HG03558 (cell line): ENCODE data around the gene PPM1F.
"Not testable (repeated sequence)": the region's sequence is repeated elsewhere in the genome, so short reads cannot be mapped to it uniquely, and the experiment has no call there.

ENCODE experiments used
- ATAC-seq: cut with Tn5 transposase; IDR thresholded peaks from one replicate; pipeline ENCODE4 v1.9.1; 2021; ENCODE audit warnings: moderate number of reproducible peaks; ENCODE audit not compliant: unreplicated experiment; ENCODE audit errors: extremely low read depth

PPM1F gene

DNA sequence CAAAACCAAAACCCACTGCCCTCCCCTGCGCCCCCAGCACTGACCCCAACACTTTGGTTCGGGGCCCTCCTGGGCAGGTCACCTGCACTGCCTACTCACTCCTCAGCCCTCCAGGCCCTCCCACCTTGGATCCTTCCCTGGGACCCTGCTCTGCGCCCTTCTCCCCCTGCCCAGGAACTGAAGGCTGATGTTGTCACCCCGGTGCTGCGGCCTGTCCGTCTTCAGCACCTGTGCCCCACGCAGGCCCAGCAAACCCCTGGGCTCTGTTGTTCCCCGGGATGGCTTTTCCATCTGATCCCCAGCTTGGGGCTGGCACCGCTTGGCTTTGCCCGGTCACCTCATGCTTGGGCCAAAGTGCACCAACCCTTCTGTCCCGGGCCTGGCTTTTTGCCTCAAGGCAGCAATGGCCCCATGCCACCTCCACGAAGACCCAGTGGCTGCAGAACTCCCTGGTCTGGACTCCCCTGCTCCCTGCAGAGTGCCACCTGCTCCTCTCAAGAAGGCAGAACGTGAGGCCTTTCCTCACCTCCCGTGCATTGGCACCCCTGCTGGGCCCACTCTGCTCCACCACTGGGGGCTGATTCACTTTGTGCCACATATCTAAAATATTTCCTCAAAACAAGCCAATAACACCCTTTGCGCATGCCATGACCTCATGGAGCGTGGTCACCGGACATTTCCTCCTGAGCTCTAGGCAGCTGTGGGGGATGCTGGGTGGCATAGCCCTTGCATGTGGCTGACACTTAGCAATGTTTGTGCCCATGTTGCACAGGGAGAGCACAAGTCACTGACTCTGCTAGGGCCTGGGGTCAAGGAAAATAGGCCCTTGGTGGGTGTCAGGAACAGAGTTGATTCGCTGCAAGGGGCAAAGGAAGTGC is 8.8 kb downstream of the PPM1F start:
- ATAC-seq, result no peak

DNA sequence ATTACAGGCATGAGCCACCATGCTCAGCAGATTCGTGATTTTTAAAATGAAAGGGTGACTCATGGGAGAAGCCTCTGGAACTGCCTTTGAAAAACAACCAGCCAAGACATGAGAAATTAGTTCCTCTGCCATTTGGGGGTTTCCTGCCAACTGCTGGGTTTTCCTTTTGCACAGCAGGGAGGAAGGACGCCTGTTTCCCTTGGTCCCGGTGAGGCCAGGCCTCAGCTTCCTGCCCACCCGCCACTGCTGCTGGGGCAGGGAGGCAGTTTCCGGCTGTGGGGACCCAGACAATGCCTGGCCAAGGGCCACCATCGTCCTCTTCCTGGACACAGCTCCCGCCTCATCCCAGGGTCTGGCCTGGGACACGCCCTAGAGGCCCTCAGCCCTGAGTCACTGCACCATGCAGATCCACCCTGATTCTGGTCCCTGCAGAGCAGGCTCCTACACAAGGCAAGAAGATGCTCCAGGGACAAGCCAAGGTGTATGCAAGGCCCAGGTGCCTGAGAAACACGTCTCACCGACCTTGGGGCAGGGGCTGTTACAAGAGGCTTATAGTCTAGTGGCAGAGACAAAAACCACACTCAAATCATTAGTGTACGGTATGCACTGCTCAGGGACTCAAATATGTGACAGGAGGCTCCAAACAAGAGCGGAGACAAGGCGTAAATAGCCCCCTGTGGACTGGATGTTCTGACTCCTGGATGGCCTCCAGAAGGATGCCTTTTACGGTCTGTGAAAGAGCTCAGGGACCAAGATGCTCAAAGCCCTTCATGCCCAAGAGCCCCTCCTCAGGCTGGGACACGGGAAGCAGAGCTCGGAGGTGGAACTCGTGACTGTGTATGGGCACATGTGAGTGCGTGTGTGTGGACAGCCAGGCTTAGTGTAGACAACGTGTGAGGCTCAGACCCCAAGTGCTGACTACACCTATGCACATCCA is 10.0 kb downstream of the PPM1F start:
- no peak for ATAC-seq

DNA sequence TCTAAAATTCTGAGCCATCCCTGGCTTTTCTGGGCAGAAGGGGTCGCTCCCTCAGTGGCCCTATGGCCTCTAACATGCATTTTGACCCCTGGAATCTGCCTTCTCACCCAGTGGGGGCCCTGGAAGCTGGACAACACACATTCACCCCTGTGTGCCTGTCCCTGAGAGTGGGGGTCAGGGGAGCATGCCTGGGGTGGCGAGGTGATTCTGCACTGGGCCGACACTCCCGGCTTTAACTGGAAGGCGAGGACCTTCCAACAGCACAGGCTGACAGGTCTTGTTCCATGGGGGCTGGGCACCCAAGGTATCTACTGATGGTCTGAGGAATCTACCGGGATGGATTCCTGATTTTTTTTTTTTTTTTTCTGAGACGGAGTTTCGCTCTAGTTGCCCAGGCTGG is 10.7 kb downstream of the PPM1F start:
- ATAC-seq, result no peak

DNA sequence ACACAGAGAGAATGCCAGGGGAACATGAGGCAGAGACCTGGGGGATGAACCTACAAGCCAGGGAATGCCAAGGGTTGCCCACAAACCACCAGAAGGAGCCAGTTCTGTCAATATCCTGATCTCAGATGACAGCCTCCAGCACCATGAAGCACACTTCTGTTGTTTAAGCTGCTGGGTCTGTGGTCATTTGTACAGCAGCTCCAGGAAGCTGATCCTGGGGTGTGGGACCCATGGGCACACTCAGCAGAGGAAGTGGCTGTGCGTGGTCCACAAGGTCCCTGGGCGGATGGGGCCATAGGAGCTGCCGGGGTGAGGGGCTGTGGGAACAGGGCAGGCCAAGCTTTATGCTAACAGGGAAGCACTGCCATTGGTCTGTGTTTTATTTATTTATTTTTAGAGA is 12.1 kb downstream of the PPM1F start:
- no peak for ATAC-seq

DNA sequence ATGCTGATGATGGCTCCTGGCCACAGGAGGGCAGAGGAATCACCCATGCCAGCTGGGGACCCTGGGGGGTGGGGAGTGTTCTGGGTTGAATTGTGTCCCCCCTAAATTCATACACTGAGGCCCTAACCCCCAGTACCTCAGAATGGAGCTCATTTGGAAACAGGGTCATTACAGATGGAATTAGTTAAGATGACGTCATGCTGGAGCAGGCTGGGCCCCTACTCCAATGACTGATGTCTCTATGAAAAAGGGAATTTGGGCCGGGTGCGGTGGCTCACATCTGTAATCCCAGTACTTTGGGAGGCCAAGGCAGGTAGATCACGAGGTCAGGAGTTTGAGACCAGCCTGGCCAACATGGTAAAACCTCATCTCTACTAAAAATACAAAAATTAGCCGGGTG is 12.7 kb downstream of the PPM1F start:
- ATAC-seq, result not testable (repeated sequence)

DNA sequence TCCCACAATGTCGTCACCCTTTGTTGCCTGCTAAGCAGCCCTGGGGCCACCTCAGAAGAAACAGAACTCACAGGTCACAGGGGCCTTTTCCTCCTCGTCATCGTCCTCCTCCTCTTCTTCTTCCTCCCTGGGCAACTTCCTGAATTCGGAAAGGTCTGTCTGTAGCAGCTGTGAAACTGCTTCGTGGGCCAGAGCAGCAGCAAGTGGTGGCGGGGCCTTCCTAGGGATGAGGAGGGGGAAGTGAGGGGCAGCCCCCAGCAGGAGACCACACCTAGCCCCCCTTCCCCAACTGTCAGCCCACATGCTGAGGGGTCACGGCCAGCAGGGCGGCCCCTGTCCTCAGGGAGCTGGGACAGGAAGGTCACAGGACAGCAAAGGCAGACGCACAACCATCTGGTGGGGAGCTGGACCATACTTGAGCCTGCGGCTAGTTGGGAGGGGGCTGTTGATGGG is 13.2 kb downstream of the PPM1F start:
- ATAC-seq, result no peak

DNA sequence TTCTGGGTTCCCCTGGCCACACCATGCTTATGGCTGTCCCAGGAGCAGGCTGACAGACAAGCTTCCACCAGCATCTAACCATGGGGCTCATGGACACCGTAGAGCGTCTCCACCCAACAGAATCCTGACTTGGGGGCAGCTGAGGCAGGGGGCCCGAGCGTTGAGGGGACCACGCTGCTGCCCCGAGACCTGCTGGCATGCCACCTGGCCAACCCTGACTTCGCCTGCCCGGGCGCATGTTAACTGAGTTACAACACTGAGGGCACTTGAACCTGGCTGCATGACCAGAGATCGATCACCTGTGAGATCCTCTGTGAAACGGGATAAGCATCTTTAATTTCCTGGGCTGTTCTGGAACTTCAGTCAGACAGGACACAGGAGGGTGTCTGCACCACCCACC is 13.7 kb downstream of the PPM1F start:
- no peak for ATAC-seq

DNA sequence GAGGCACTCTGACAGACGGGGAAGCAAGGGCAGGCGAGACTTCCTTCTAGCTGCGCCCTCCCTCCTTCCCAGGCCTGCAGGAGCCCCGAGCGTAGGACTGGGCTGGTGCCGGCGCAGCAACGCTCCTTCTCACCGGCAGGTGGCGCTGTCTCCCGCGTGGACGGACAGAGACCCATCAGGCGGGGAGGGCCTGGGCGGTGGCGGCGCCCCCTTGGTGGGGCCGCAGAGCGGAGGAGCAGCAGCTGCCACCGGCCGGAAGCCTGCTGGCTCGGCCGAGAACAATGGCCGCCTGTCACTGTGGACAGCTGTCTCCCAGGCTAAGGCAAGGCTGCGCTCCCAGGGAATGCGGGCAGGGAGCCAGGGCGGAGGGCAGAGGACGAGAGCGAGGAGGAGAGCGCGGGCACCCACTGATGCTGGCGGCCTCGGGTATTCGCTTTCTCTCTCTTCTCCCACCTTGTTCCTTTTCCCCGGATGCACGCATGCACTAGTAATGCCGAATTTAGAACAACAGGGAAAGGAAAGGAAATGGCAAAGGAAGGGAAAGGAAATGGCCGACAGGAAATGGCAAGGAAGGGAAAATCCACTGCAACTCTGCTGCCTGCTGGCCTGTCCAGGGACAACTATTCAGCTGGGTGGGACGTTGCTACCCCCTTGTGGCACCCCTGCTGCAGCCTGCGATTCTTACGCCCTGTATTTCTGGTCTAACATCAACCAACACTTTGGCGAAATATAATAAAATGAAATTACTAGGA is 14.4 kb downstream of the PPM1F start:
- no peak for ATAC-seq

DNA sequence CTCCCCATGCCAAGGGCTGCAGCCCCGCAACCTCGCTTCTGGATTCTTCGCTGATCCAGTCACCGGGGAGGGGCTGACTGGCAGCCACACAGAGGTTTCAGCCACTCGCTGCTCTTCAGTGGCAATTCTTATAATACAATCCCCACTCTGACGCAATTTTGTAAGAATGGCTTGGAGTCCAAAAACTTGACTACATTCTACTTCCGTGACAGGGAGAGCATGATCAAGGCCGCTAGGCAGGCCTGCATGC is 14.9 kb downstream of the PPM1F start:
- ATAC-seq, result no peak

DNA sequence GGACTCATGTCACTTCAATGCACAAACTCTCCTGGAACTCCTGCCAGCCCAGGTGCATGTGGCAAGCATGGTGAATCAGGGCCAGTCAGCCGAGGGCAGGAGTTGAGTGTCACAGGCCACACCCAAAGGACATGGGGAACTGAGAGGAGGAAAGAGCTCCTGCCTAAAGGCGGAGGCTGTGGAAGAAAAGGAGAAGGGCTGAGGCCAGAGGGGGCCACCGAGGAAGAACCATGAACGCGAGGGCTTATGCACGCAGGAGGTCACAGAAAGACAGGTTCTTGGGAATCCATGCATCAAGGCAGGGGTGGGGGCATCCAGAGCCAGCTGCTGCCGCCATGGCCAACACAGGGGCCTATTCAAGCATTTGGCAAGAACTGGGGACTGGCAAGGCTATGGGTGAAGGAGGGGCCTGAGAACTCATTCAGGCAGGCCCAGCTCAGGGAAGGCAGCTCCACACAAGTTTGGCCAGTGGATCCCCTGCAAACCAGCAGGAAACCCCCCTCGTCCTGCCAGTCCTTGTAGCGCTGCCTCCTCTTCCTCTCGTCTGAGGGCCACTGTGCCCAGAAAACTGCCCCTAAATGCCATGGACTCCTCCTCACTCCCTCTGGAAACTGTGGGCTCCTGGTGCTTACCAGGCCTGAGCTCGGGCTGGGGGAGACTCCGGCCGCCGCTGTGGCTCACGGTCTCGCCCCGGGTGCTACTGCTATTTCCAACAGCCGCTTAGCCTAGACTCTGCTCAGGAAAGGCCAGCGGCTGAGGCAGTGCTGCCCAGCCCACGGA is 15.4 kb downstream of the PPM1F start:
- ATAC-seq, result no peak

DNA sequence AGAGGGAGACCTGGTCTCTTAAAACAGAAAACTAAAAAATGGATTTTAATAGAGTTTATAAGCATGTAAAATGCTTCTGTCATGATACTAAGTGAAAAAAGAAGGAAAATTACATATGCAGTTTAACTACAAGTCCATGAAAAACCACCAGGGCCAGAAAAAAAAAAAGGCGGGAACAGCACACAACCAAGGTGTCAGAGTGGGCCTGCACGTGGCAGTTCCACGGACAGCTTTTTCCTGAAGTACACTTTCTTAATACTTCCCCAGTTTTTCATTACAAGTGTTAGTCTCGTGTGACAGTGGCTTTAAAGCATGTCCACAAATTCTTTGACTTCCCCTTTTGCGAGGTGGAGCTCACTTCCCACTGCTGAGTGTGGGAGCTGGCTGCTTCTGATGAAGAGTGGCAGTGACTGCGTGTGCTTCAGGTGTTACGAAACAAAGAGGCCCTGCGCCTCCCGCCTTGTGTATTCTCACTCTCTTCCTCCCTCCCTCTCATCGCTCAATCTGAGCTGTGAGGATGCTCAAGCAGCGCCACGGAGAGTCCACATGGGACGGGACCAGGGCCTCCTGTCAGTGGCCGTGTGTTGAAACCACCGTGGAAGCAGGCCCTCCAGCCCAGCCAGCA is 16.4 kb downstream of the PPM1F start:
- no peak for ATAC-seq

DNA sequence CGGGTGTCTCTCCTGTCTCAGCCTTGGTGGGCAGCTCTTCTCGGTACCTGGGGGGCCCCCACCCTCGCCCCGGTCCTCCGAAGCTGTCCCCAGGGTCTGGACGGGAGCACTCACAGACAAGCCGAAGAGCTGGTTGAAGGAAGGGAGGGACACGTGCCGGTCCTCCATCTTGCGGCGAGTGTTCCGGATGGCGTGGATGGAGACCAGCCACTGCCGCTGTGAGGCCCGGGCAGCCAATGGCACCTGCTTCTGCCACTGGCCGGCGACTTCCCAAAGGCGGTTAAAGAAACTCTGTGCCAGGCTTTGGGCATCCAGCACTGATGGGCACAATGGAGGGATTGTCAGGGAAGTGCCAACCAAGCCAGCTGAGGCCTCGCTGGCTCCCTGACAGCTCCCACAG is 18.7 kb downstream of the PPM1F start:
- ATAC-seq, result no peak

DNA sequence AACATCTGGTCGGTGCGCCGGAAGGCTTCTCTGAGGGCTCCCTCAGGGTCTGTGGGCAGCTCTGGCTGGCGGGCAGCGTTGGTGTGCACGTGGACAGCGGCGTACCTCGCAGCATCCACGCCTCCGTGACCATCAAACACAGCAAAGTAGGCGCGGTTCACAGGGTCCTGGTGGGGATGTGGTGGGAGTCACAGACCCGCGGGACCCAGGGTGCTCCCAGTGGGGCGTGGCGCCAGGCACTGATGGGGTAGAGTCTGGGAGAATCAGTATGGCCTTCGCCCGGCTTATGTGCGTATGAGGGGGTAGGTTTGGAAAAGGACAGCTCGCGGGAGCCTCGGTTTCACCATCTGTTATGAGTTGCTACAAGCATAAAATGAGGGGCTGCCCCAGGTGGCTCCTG is 19.2 kb downstream of the PPM1F start:
- ATAC-seq, result no peak

DNA sequence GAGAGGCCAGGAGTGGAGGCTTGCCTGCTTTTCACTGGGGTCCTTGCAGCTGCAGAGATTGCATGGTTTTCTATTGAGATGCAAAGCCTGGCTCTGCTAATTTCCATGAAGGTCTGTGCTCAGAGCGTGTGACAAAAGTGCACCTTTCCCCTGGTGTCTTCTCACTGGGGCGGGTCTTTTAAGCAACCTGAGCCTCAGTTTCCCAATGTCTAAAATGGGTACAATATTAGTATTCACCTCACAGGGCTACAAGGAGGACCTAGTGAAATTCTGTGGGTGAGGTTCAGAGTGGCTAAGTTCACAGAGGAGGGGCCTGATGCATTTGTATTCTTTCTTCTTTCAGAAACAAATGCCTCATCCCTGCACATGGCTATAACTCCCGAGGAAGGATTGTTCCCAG is 20.3 kb downstream of the PPM1F start:
- no peak for ATAC-seq

DNA sequence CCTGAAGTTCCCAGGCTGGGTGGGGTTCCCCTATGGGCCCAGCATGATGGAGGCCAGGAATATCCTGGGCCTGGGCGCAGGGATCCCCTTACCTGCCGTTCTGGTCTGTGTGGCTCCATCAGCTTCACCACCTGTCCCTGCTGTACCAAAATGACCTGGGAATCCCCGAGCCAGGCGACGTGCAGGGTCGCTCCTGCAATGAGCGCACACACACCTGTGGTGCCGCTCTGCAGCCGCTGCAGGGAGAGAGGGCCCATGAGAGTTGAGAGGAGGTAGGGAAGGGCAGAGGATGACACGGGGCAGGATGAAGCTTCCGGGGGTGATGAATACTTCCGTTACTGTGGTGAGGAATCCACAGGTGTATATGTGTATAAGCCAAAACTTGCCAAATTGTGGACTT is 21.6 kb downstream of the PPM1F start:
- no peak for ATAC-seq

DNA sequence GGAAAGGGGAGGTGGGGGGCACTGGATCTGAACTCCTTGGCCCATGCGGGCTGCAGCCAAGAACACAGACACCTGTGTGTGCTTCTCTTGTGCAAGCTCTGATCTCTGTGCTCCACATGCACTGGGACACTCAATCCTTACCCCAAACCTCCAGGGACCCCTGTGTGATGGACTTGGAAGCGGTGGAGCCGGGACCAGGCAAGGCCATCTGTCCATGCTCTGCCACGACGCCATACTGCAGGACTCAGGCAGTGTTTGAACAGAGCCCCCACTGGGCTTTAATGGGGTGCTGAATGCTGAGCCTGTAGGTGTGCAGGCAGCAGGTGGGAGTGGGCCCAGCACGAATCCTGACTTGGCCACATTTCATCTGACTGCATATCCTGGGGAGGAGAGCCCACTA is 23.4 kb downstream of the PPM1F start:
- no peak for ATAC-seq

DNA sequence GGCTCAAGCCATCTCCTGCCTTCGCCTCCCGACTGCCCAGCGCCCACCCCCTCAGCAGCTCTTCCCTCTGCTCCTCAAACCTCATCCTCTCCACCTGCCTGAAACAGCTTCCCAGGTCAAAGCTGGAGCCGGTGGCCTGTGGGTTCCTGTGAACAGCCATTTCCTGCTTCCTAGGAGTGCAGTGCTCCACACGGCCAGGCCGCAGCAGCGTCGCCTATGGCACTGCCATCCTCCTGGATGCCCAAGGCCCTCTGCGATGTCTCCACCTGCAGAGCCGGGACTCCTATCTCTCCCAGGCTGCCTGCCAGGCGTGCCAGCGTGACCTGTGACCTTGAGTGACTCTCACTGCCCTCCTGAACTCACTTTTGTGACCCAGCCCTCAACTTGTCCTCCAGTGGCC is 24.6 kb downstream of the PPM1F start:
- no peak for ATAC-seq

DNA sequence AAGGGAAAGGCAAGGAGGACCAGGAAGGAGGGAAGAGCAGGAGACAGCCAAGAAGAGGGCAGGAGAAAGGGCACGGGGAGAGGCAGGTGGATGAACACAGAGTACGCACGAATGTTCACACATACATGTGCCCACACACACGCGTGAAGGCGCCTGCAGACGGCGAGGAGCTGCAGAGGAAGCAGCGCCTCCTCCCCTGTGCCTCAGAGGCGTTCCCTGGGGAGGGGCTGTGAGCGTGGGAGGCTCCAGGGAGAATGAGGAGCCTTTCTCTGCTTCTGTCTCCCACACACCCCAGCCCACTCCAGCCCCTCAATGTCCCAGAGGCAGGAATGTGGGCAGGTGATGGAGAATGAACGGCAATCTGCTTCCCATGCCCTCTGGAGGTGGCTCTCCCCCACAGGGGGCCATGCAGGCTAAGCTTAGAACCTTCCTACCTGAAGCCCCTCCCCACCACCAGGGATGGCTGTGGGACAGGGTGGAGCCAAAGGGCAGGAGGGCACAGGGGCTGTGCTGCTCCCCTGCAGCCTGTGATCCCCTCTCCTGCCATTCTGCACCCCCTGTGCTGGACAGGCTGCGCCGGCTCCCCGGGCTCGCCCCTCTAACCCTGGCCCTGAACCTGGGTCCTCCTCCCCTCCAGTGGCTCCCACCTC is 25.3 kb downstream of the PPM1F start:
- no peak for ATAC-seq

DNA sequence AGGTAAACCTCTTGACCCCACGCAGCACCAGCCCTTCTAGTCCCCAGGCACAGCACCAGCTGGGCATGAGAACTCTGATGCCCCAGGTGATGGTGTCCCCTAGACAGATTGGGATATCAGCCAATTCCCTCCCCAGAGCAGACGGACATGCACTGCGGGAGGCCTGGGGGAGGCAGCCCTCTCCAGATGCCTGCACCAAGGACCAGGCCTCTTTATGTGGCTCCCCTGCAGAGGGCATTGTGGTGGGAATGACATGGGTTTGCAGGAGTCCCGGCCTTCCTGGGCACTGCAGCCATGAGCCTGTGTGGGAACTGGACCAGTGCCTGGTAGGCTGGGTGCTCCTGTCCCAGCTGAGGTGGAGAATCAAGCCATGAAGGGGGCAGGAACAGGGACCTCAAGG is 25.9 kb downstream of the PPM1F start:
- no peak for ATAC-seq
